HG02852 (cell line): ENCODE results near the gene ELL2.

Experiments
- ATAC-seq: cut with Tn5 transposase; IDR thresholded peaks from one replicate; pipeline ENCODE4 v1.9.1; 2021; ENCODE audit warnings: mild to moderate bottlenecking, moderate library complexity; ENCODE audit not compliant: unreplicated experiment

Gene ELL2

GRCh38 chr5:95961617-95962474, at the start of gene ELL2:
TSS of gene ELL2 (minus strand) at chr5:95961851. CDS start at chr5:95961721, 130 bp downstream.
- peak; percentile 83 for ATAC-seq

- ATAC-seq: no peak
Observed at GRCh38 chr5:96008987-96009647, 47.5 kb upstream of the ELL2 start.

GRCh38 chr5:96008487-96008886, 46.8 kb upstream of the ELL2 start:
- ATAC-seq: no peak

GRCh38 chr5:96007051-96007450, 45.4 kb upstream of the ELL2 start:
- ATAC-seq: no peak

- no peak for ATAC-seq
Observed at GRCh38 chr5:96006291-96006690, 44.6 kb upstream of the ELL2 start.

GRCh38 chr5:96004754-96005153, 43.1 kb upstream of the ELL2 start:
- no peak for ATAC-seq

- no peak for ATAC-seq
Observed at GRCh38 chr5:96004087-96004486, 42.4 kb upstream of the ELL2 start.

- ATAC-seq: no peak
Observed at GRCh38 chr5:96001262-96001661, 39.6 kb upstream of the ELL2 start.

GRCh38 chr5:96000308-96000707, 38.7 kb upstream of the ELL2 start:
- no peak for ATAC-seq

- no peak for ATAC-seq
Observed at GRCh38 chr5:95996904-95997723, 35.5 kb upstream of the ELL2 start.

- ATAC-seq: no peak
Observed at GRCh38 chr5:95995962-95996489, 34.4 kb upstream of the ELL2 start.

- ATAC-seq: no peak
Observed at GRCh38 chr5:95993776-95994175, 32.1 kb upstream of the ELL2 start.

- no peak for ATAC-seq
Observed at GRCh38 chr5:95993266-95993665, 31.6 kb upstream of the ELL2 start.

GRCh38 chr5:95989283-95990048, 27.8 kb upstream of the ELL2 start:
- no peak for ATAC-seq

- no peak for ATAC-seq
Observed at GRCh38 chr5:95988877-95989276, 27.2 kb upstream of the ELL2 start.

- no peak for ATAC-seq
Observed at GRCh38 chr5:95988094-95988493, 26.4 kb upstream of the ELL2 start.

- no peak for ATAC-seq
Observed at GRCh38 chr5:95986937-95987520, 25.4 kb upstream of the ELL2 start.

- ATAC-seq: no peak
Observed at GRCh38 chr5:95986001-95986400, 24.4 kb upstream of the ELL2 start.

GRCh38 chr5:95985249-95985648, 23.6 kb upstream of the ELL2 start:
- ATAC-seq: no peak

- no peak for ATAC-seq
Observed at GRCh38 chr5:95984287-95984938, 22.8 kb upstream of the ELL2 start.
